C4-2B (cell line): ENCODE results near the gene ZNF620.
"Not testable (repeated sequence)": the region's sequence is repeated elsewhere in the genome, so short reads cannot be mapped to it uniquely, and the experiment has no call there.

Experiments used
- ZFX ChIP-seq: fragments of 450-650 bp; IDR thresholded peaks from 2 replicates; pipeline ENCODE4 v1.6.1; 2017
- TF ChIP-seq, protein P1 (sequence below): fragments of 450-650 bp; conservative IDR thresholded peaks from 2 replicates; pipeline ENCODE4 v1.5.1; 2017; ENCODE audit warnings: mild to moderate bottlenecking

DNA sequence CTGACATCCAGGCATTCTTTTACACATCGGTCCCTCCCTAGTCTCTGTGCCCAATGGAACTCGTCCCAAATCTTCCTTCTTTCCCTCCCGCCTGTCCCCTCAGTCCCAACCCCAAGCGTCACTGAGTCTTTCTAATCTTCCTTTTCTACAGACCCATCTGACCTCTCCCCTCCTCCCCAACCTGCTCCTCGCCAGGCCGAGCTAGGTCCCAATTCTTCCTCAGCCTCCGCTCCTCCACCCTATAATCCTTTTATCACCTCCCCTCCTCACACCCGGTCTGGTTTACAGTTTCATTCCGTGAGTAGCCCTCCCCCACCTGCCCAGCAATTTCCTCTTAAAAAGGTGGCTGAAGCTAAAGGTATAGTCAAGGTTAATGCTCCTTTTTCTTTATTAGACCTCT is 56.6 kb downstream of the ZNF620 start:
- TF ChIP-seq, protein P1, sequence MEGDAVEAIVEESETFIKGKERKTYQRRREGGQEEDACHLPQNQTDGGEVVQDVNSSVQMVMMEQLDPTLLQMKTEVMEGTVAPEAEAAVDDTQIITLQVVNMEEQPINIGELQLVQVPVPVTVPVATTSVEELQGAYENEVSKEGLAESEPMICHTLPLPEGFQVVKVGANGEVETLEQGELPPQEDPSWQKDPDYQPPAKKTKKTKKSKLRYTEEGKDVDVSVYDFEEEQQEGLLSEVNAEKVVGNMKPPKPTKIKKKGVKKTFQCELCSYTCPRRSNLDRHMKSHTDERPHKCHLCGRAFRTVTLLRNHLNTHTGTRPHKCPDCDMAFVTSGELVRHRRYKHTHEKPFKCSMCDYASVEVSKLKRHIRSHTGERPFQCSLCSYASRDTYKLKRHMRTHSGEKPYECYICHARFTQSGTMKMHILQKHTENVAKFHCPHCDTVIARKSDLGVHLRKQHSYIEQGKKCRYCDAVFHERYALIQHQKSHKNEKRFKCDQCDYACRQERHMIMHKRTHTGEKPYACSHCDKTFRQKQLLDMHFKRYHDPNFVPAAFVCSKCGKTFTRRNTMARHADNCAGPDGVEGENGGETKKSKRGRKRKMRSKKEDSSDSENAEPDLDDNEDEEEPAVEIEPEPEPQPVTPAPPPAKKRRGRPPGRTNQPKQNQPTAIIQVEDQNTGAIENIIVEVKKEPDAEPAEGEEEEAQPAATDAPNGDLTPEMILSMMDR: not testable (repeated sequence)
- not testable (repeated sequence) for TF ChIP-seq ZFX
